ENCODE data around the gene WDR38.
A peak's percentile ranks its signal among the peaks of the same experiment; 100 is the strongest.

The WDR38 gene

DNA sequence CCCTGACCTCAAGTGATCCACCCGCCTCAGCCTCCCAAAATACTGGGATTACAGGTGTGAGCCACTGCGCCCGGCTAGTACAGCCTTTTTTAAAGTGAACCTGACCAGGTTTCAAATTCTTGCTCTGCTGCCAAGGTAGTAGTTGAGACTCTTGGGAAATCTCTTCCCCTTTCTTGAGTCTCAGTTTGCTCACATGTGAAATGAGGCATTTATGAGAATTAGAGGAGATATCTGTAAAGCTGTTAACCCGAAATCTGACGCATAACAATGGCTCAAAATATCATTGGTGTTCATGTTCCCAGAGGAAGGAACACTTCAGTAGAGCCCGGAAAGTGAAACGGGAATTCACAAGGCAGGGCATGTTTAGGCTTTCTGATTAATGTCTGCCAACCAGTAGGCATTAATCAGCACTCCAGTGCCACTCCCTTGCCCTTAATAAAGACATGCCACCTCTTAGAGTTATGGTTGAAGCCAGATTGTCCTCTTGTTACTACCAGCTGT, 10.2 kb downstream of the WDR38 start:
- no peak overlapping the region for H3K14ac ChIP-seq (ENCODE audit: low read length in 2 of 2)
- no peak overlapping the region for H2BK120ac ChIP-seq (ENCODE audit: low read depth, low read length)
- no peaks in the 10 kb centered on the region for H3K9me3 ChIP-seq (ENCODE audit: control insufficient read depth, low read length)
- H3K4me1 ChIP-seq (ENCODE audit: control insufficient read depth, insufficient read depth, low read depth, low read length): peaks cover 27% of the 10 kb centered on the region
- H3K36me3 ChIP-seq (ENCODE audit: control insufficient read depth in 1 of 2, insufficient read depth in 2 of 2, low read depth in 1 of 2, low read length in 2 of 2): peaks cover 26 to 27% of the 10 kb centered on the region in 2 experiments
- peaks cover 8% of the 10 kb centered on the region for H3K79me1 ChIP-seq (replicated peaks; ENCODE audit: low read length, poor library complexity, severe bottlenecking)
- no peak overlapping the region for H4K91ac ChIP-seq (ENCODE audit: low read length)
- no peak overlapping the region for H3K4me3 ChIP-seq (ENCODE audit: insufficient read depth in 1 of 2, low read depth in 1 of 2, low read length in 2 of 2)
- no peak overlapping the region for H2BK15ac ChIP-seq (ENCODE audit: low read depth, poor library complexity, severe bottlenecking)
- H2AK5ac ChIP-seq (ENCODE audit: low read length, severe bottlenecking): no peak overlapping the region
- WGBS: 95% methylated on average over 7 of the region's 7 CpGs
- H3K27me3 ChIP-seq (ENCODE audit: control insufficient read depth in 1 of 2, insufficient read depth in 1 of 2, low read length in 2 of 2): no peaks in the 10 kb centered on the region
- no peak overlapping the region for H3K4me2 ChIP-seq (ENCODE audit: low read length, poor library complexity, severe bottlenecking)
- H3K4ac ChIP-seq (ENCODE audit: low read depth in 1 of 2, low read length in 2 of 2): no peak overlapping the region
- no peak overlapping the region for H2BK5ac ChIP-seq (ENCODE audit: low read depth, low read length, poor library complexity, severe bottlenecking)
- no peak overlapping the region for H3K18ac ChIP-seq (ENCODE audit: low read depth in 1 of 2, low read length in 2 of 2)
- no peak overlapping the region for H3K23ac ChIP-seq (ENCODE audit: low read length in 2 of 2)
- no peak overlapping the region for H4K8ac ChIP-seq (ENCODE audit: low read length)
- H3K9ac ChIP-seq (ENCODE audit: low read length): peak overlapping the region; percentile 3
- DNase-seq: no peak
- no peak overlapping the region for H2AFZ ChIP-seq (ENCODE audit: low read depth, low read length)
- no peak overlapping the region for H2BK12ac ChIP-seq (ENCODE audit: low read length in 2 of 2)
- no peak overlapping the region for H3K27ac ChIP-seq (ENCODE audit: low read length, poor library complexity, severe bottlenecking)

DNA sequence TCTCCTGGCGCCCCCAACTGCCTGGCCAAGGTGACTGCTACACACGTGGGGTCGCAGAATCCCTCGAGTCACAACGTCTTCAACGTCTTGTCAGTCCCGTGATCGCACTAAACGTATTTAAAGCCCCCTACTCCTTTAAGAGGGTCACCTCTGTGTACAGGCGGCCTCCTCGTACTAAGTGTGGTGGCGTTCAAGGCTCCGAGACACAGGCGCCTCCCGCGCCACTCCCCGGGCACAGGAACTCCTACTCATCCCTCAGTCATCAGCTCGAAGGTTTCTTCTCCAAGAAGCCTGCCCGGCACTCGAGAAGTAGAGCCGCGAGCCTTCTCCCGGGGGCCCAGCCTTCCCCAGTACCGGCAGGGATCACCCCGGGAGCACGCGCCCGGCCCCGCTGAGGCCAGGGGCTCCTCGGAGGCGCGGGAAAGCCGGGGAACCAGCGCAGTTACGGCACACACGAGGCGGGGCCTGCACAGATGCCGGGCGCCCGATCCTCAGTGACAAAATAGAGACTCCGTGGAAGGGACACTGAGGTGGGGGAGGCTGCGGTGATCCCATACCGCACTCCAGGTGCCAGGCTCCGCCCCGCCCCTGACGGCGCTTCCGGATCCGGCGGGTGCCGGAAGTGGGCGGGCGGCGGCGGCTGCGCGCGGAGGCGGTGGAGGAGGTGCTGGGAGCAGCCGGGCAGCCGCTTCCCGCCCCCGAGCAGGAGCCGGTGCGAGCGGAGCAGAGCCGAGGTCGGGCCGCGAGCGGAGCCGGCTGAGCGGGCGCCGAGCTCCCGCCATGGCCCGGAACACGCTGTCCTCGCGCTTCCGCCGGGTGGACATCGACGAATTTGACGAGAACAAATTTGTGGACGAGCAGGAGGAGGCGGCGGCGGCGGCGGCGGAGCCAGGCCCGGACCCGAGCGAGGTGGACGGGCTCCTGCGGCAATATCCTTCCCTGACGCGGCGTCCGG, 15.5 kb downstream of the WDR38 start:
- peak overlapping the region; percentile 92 for H3K4me2 ChIP-seq (ENCODE audit: low read length, poor library complexity, severe bottlenecking)
- H3K14ac ChIP-seq (ENCODE audit: low read length in 2 of 2): peak overlapping the region; percentile 29 to 96
- peak overlapping the region; percentile 93 to 98 for H3K4me3 ChIP-seq (ENCODE audit: insufficient read depth in 1 of 2, low read depth in 1 of 2, low read length in 2 of 2)
- peaks cover 14% of the 10 kb centered on the region in 2 experiments for H3K36me3 ChIP-seq (ENCODE audit: control insufficient read depth in 1 of 2, insufficient read depth in 2 of 2, low read depth in 1 of 2, low read length in 2 of 2)
- peak overlapping the region; percentile 92 for H2BK15ac ChIP-seq (ENCODE audit: low read depth, poor library complexity, severe bottlenecking)
- H3K27me3 ChIP-seq (ENCODE audit: control insufficient read depth in 1 of 2, insufficient read depth in 1 of 2, low read length in 2 of 2): no peaks in the 10 kb centered on the region
- peak overlapping the region; percentile 86 for H4K91ac ChIP-seq (ENCODE audit: low read length)
- peak; percentile 84 for DNase-seq
- H3K4me1 ChIP-seq (ENCODE audit: control insufficient read depth, insufficient read depth, low read depth, low read length): peaks cover 27% of the 10 kb centered on the region
- peak overlapping the region in 1 of 2 experiments; percentile 98 for H3K23ac ChIP-seq (ENCODE audit: low read length in 2 of 2)
- H3K27ac ChIP-seq (ENCODE audit: low read length, poor library complexity, severe bottlenecking): peak overlapping the region; percentile 86
- peak overlapping the region; percentile 77 for H2AFZ ChIP-seq (ENCODE audit: low read depth, low read length)
- H3K9me3 ChIP-seq (ENCODE audit: control insufficient read depth, low read length): no peaks in the 10 kb centered on the region
- H3K79me1 ChIP-seq (replicated peaks; ENCODE audit: low read length, poor library complexity, severe bottlenecking): peaks cover 6% of the 10 kb centered on the region
- peak overlapping the region in 1 of 2 experiments; percentile 67 for H2BK12ac ChIP-seq (ENCODE audit: low read length in 2 of 2)
- peak overlapping the region; percentile 94 for H4K8ac ChIP-seq (ENCODE audit: low read length)
- H2AK5ac ChIP-seq (ENCODE audit: low read length, severe bottlenecking): peak overlapping the region; percentile 33
- H3K9ac ChIP-seq (ENCODE audit: low read length): peak overlapping the region; percentile 97
- H2BK120ac ChIP-seq (ENCODE audit: low read depth, low read length): peak overlapping the region; percentile 82
- peak overlapping the region; percentile 95 to 99 for H3K18ac ChIP-seq (ENCODE audit: low read depth in 1 of 2, low read length in 2 of 2)
- H3K4ac ChIP-seq (ENCODE audit: low read depth in 1 of 2, low read length in 2 of 2): peak overlapping the region; percentile 92 to 99
- peak overlapping the region; percentile 15 for H2BK5ac ChIP-seq (ENCODE audit: low read depth, low read length, poor library complexity, severe bottlenecking)
- under 1% methylated on average over 84 of the region's 101 CpGs for WGBS

DNA sequence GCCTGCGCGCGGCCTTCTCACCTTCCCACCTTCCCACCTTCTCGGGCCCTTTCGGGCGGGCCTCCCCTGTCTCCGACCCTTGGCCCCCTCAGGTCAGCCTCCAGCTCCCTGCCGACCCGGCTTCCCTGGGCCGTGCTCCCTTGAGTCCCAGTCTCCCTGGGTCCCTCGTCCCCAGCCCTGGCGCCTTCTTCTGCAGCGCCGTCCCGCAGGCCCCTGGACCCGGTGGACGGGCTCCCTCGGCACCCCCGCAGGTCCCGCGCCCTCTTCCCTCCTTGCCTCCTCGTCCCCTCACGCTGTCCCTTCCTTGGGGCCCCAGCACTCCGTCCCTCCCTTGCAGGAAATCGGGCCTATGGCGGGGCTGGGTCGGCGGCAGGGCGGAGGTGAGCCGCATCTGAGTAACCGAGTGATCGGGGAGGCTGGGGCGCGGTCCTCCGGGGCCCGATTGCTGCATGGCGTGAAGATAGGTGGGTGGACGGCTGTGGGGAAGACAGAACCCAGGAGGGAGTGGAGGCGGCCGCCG, 16.3 kb downstream of the WDR38 start:
- peak overlapping the region; percentile 75 to 92 for H3K4ac ChIP-seq (ENCODE audit: low read depth in 1 of 2, low read length in 2 of 2)
- peak overlapping the region; percentile 78 for H2BK120ac ChIP-seq (ENCODE audit: low read depth, low read length)
- peak overlapping the region; percentile 92 for H2BK15ac ChIP-seq (ENCODE audit: low read depth, poor library complexity, severe bottlenecking)
- peaks cover 8% of the 10 kb centered on the region for H3K79me1 ChIP-seq (replicated peaks; ENCODE audit: low read length, poor library complexity, severe bottlenecking)
- H3K27ac ChIP-seq (ENCODE audit: low read length, poor library complexity, severe bottlenecking): peak overlapping the region; percentile 73
- H3K4me1 ChIP-seq (ENCODE audit: control insufficient read depth, insufficient read depth, low read depth, low read length): peaks cover 28% of the 10 kb centered on the region
- H3K4me3 ChIP-seq (ENCODE audit: insufficient read depth in 1 of 2, low read depth in 1 of 2, low read length in 2 of 2): peak overlapping the region; percentile 93 to 98
- peak overlapping the region; percentile 68 for H2BK5ac ChIP-seq (ENCODE audit: low read depth, low read length, poor library complexity, severe bottlenecking)
- peaks cover 20 to 21% of the 10 kb centered on the region in 2 experiments for H3K36me3 ChIP-seq (ENCODE audit: control insufficient read depth in 1 of 2, insufficient read depth in 2 of 2, low read depth in 1 of 2, low read length in 2 of 2)
- peak overlapping the region; percentile 75 for H4K8ac ChIP-seq (ENCODE audit: low read length)
- WGBS: under 1% methylated on average over 29 of the region's 41 CpGs
- peak overlapping the region; percentile 77 for H2AFZ ChIP-seq (ENCODE audit: low read depth, low read length)
- H3K27me3 ChIP-seq (ENCODE audit: control insufficient read depth in 1 of 2, insufficient read depth in 1 of 2, low read length in 2 of 2): no peaks in the 10 kb centered on the region
- H3K9me3 ChIP-seq (ENCODE audit: control insufficient read depth, low read length): no peaks in the 10 kb centered on the region
- peak overlapping the region; percentile 29 to 82 for H3K14ac ChIP-seq (ENCODE audit: low read length in 2 of 2)
- H3K18ac ChIP-seq (ENCODE audit: low read depth in 1 of 2, low read length in 2 of 2): peak overlapping the region; percentile 93 to 95
- peak; percentile 46 for DNase-seq
- peak overlapping the region; percentile 92 for H3K4me2 ChIP-seq (ENCODE audit: low read length, poor library complexity, severe bottlenecking)
- H2BK12ac ChIP-seq (ENCODE audit: low read length in 2 of 2): peak overlapping the region in 1 of 2 experiments; percentile 67
- H3K23ac ChIP-seq (ENCODE audit: low read length in 2 of 2): peak overlapping the region in 1 of 2 experiments; percentile 98
- no peak overlapping the region for H2AK5ac ChIP-seq (ENCODE audit: low read length, severe bottlenecking)
- peak overlapping the region; percentile 97 for H3K9ac ChIP-seq (ENCODE audit: low read length)
- peak overlapping the region; percentile 86 for H4K91ac ChIP-seq (ENCODE audit: low read length)

Data from mesenchymal stem cell (in vitro differentiated cells and primary cell).